HG03103 (cell line): ENCODE results near the gene ATXN10.
"Not testable (repeated sequence)": the region's sequence is repeated elsewhere in the genome, so short reads cannot be mapped to it uniquely, and the experiment has no call there.

Experiments used
- ATAC-seq: cut with Tn5 transposase; IDR thresholded peaks from one replicate; pipeline ENCODE4 v1.9.1; 2021; ENCODE audit warnings: low read depth; ENCODE audit not compliant: unreplicated experiment

ATXN10 gene

GRCh38 chr22:45671783-45672563 lies at the start of gene ATXN10:
Gene ATXN10, plus strand, starts transcription at chr22:45671834. Its CDS starts 230 bp downstream, at chr22:45672064.
- no peak for ATAC-seq

GRCh38 chr22:45621836-45622600 lies 49.6 kb upstream of the ATXN10 start:
- no peak for ATAC-seq

GRCh38 chr22:45623464-45624145 lies 48.0 kb upstream of the ATXN10 start:
- ATAC-seq = not testable (repeated sequence)

GRCh38 chr22:45626198-45626651 lies 45.4 kb upstream of the ATXN10 start:
- no peak for ATAC-seq

- no peak for ATAC-seq
These were observed 44.0 kb upstream of the ATXN10 start for GRCh38 chr22:45627489-45628233.

- no peak for ATAC-seq
These were observed 43.1 kb upstream of the ATXN10 start for GRCh38 chr22:45628515-45628914.

- no peak for ATAC-seq
These were observed 42.1 kb upstream of the ATXN10 start for GRCh38 chr22:45629469-45630089.

GRCh38 chr22:45630436-45630835 lies 41.2 kb upstream of the ATXN10 start:
- ATAC-seq = no peak

GRCh38 chr22:45631140-45631840 lies 40.3 kb upstream of the ATXN10 start:
- no peak for ATAC-seq

- no peak for ATAC-seq
These were observed 39.8 kb upstream of the ATXN10 start for GRCh38 chr22:45631841-45632238.

- no peak for ATAC-seq
These were observed 38.7 kb upstream of the ATXN10 start for GRCh38 chr22:45632791-45633515.

GRCh38 chr22:45636683-45637082 lies 35.0 kb upstream of the ATXN10 start:
- no peak for ATAC-seq

GRCh38 chr22:45638197-45638596 lies 33.4 kb upstream of the ATXN10 start:
- no peak for ATAC-seq

- no peak for ATAC-seq
These were observed 32.5 kb upstream of the ATXN10 start for GRCh38 chr22:45638834-45639746.

- ATAC-seq = no peak
These were observed 31.9 kb upstream of the ATXN10 start for GRCh38 chr22:45639747-45640102.

- ATAC-seq = no peak
These were observed 31.2 kb upstream of the ATXN10 start for GRCh38 chr22:45640291-45640940.

- no peak for ATAC-seq
These were observed 30.6 kb upstream of the ATXN10 start for GRCh38 chr22:45640941-45641621.
